WI38 (cell line): ENCODE data around the gene ZNF784.

ENCODE experiments used
- H3K4me3 ChIP-seq: 2 replicates; pipeline ENCODE4 v1.5.1; 2011; ENCODE audit warnings: low read depth, mild to moderate bottlenecking, control low read depth, low read length
- TF ChIP-seq, protein P1 (sequence below): IDR thresholded peaks from 2 replicates; pipeline ENCODE4 v1.5.1; 2012; ENCODE audit warnings: low read depth, mild to moderate bottlenecking, control low read depth, low read length

Gene ZNF784

DNA sequence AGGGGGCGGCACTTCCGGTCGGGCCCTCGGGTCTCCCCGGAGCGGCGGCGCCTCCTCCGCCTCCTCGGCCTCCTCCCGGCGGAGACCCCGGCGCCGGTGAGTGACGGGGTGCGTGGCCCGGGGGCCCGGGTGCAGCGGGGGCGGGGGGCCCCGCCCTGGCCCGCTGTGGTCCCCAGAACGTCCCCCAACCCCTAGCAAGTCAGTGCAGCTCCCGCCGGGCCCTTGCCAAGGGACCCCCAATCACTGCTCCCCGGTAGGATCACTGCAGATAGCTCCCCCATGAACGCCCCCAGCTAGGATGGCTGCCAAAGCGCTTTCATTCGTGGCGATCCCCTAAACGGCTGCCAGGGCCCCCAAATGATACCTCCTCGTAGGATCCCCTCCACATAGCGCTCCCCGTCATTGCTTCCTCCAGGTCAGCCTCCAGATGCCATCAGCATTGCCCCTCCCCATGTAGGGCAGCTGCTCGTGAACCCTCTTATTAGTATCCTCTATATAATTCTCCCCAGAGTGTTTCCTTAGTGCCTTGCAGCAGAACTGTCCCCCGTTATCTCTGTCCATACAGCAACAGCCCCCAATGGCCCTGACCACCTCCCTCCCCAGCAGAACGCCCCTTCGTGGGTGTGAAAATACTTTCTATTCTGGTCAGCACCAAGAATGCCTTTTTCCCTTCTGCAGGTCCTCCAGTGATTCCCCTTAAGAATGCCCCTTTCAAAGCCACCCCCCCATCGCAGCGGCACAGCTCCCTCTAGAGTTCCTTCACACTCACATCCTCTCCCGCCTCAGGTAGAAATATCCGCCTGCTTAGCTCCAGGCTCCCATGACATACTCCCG lies 18.5 kb downstream of the ZNF784 start, which contains the start of gene ZNF865:
ZNF865 (plus strand) TSS at position 11 of the 834 bp plus-strand sequence. CDS start 7,972 bp downstream, outside the sequence.
- TF ChIP-seq, protein P1, sequence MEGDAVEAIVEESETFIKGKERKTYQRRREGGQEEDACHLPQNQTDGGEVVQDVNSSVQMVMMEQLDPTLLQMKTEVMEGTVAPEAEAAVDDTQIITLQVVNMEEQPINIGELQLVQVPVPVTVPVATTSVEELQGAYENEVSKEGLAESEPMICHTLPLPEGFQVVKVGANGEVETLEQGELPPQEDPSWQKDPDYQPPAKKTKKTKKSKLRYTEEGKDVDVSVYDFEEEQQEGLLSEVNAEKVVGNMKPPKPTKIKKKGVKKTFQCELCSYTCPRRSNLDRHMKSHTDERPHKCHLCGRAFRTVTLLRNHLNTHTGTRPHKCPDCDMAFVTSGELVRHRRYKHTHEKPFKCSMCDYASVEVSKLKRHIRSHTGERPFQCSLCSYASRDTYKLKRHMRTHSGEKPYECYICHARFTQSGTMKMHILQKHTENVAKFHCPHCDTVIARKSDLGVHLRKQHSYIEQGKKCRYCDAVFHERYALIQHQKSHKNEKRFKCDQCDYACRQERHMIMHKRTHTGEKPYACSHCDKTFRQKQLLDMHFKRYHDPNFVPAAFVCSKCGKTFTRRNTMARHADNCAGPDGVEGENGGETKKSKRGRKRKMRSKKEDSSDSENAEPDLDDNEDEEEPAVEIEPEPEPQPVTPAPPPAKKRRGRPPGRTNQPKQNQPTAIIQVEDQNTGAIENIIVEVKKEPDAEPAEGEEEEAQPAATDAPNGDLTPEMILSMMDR, result peak; percentile 77
- H3K4me3 ChIP-seq, result peak within 1 kb of the TSS; percentile 94

DNA sequence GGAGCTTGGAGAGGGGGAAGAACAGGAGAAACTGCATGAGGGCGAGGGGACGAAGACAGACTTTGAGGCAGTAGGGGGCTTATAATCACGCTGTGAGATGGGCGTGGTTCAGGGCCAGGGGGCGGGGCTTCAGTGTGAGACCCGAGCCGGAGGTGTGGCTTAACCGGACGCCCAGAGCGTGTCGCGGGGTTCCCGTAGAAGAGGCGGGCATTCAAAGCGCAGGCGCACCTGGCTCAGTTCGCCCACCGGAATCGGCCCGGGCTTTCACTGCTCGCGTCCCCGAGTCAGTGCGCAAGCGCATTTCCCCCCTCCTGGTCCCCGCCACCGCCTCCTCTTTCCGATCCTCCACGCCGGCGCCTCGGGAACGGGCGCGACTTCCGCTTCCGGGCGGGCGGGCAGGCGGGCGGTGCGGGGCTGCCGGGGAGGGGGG lies 19.1 kb downstream of the ZNF784 start:
- H3K4me3 ChIP-seq, result peak overlapping the region; percentile 94
- TF ChIP-seq, protein P1, result no peak

DNA sequence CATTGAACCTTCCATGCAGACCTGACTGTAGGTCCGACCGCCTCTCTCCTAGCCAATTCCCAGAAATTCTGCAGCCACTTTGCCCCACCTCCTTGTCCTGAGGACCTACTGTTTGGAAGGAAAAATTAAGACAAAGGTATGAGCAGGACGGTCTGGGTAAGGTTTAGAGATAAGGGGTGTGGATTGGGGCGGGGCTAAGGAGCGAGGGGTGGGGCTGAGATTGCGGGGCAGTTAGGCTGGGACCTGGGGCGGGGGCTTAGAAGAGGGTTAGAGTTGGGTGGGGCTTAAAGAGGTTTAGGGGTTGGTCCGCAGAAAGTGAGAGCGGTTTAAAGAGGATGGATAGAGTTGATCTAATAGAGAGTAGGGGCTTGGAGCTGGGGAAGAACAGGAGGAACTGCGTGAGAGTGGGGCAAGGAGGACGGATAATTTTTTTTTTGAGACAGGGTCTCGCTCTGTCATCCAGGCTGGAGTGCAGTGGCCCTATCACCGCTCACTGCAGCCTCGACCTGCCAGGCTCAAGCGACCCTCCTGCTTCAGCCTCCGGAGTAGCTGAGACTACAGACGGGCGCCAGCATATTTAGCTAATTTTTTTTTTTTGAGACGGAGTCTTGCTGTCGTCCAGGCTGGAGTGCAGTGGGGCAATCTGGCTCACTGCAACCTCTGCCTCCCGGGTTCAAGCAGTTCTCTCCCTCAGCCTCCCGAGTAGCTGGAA lies 20.6 kb downstream of the ZNF784 start:
- TF ChIP-seq, protein P1, result no peak
- no peak overlapping the region for H3K4me3 ChIP-seq

- no peak overlapping the region for H3K4me3 ChIP-seq
- TF ChIP-seq, protein P1, result no peak
These were observed 21.3 kb downstream of the ZNF784 start for GRCh38 chr19:55603115-55603514.

GRCh38 chr19:55602104-55603001 lies 22.0 kb downstream of the ZNF784 start:
- TF ChIP-seq, protein P1, result no peak
- no peak overlapping the region for H3K4me3 ChIP-seq

DNA sequence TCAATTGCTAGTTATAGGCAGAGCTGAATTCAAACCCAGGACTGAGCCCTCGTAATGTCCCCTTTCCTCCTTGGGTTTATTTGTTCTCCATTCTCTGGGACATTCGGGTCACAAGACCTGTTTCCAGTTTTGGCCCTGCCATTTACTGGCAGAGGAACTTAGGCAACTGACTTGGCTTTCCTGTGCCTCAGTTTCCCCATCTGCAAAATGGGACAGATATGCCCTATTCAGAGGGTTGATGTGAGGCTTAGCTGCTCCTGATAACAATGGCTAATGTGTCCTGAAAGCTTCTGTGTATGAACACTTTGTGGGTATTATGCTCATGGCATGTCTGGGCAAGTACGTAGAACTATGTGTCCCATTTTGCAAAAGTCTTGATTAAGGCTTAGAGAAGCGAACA lies 23.3 kb downstream of the ZNF784 start:
- peak overlapping the region; percentile 83 for H3K4me3 ChIP-seq
- TF ChIP-seq, protein P1, result no peak
